ENCODE results near the gene SRP54. TPM values are rescaled to one million over a fixed set of nuclear protein-coding genes. Genes with fewer than 3 reads are reported as not detected.
"Not testable (repeated sequence)": the region's sequence is repeated elsewhere in the genome, so short reads cannot be mapped to it uniquely, and the experiment has no call there.

The SRP54 gene
- total RNA-seq, 1 experiment from 2014 or later: 57.0 TPM

DNA sequence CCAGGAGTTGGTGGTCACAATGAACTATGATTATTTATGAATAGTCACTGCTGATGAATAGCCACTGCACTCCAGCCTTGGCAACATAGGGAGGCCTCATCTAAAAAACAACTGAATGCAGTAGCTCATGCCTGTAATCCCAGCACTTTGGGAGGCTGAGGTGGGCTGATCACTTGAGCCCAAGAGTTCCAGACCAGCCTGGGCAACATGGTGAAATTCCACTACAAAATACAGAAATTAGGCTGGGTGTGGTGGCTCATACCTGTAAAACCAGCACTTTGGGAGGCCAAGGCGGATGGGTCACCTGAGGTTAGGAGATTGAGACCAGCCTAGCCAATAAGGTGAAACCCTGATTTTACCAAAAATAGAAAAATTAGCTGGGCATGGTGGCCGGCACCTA, 49.8 kb downstream of the SRP54 start:
- H3K36me3 Mint-ChIP-seq: peaks cover 58% of the 10 kb centered on the region
- CTCF ChIA-PET: no interaction called here

DNA sequence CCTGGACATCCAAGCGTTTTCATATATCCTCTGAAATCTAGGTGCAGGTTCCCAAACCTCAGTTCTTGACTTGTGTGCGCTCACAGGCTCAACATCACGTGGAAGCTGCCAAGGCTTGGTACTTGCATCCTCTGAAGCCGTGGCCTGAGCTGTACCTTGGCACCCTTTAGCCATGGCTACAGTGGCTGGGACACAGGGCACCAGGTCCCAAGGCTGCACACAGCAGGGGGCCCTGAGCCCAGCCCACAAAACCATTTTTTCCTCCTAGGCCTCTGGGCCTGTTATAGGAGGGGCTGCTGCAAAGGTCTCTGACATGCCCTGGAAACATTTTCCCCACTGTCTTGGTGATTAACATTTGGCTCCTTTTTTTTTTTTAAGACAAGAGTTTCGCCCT, 51.6 kb downstream of the SRP54 start:
- Mint-ChIP-seq H3K27ac (no peak overlapping the region), H3K36me3 (peaks cover 45% of the 10 kb centered on the region), H3K4me1 (no peaks in the 10 kb centered on the region), H3K27me3 (ENCODE audit: low read depth) (no peaks in the 10 kb centered on the region; the same call in 1 of the 2 replicates), H3K9me3 (peaks cover 32% of the 10 kb centered on the region), H3K4me3 (no peak overlapping the region)
- TF ChIP-seq TEAD1 (CRISPR knock-in tag; IDR thresholded peaks at IDR 0.05) (no peak), FOXP1 (CRISPR knock-in tag; IDR thresholded peaks at IDR 0.05; ENCODE audit: borderline replicate concordance) (no peak), KAT7 (CRISPR knock-in tag; IDR thresholded peaks at IDR 0.05; ENCODE audit: borderline replicate concordance) (no peak), JUN (CRISPR knock-in tag; IDR thresholded peaks at IDR 0.05) (no peak), ETV6 (CRISPR knock-in tag; IDR thresholded peaks at IDR 0.05) (no peak), SP1 (CRISPR knock-in tag; conservative IDR thresholded peaks at IDR 0.05) (no peak), ATF1 (CRISPR knock-in tag; IDR thresholded peaks at IDR 0.05) (no peak), PRRX2 (CRISPR knock-in tag; IDR thresholded peaks at IDR 0.05) (no peak)
- TF ChIP-seq, protein P1, sequence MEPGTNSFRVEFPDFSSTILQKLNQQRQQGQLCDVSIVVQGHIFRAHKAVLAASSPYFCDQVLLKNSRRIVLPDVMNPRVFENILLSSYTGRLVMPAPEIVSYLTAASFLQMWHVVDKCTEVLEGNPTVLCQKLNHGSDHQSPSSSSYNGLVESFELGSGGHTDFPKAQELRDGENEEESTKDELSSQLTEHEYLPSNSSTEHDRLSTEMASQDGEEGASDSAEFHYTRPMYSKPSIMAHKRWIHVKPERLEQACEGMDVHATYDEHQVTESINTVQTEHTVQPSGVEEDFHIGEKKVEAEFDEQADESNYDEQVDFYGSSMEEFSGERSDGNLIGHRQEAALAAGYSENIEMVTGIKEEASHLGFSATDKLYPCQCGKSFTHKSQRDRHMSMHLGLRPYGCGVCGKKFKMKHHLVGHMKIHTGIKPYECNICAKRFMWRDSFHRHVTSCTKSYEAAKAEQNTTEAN (CRISPR knock-in tag; IDR thresholded peaks at IDR 0.05): no peak
- TF ChIP-seq, protein P2, sequence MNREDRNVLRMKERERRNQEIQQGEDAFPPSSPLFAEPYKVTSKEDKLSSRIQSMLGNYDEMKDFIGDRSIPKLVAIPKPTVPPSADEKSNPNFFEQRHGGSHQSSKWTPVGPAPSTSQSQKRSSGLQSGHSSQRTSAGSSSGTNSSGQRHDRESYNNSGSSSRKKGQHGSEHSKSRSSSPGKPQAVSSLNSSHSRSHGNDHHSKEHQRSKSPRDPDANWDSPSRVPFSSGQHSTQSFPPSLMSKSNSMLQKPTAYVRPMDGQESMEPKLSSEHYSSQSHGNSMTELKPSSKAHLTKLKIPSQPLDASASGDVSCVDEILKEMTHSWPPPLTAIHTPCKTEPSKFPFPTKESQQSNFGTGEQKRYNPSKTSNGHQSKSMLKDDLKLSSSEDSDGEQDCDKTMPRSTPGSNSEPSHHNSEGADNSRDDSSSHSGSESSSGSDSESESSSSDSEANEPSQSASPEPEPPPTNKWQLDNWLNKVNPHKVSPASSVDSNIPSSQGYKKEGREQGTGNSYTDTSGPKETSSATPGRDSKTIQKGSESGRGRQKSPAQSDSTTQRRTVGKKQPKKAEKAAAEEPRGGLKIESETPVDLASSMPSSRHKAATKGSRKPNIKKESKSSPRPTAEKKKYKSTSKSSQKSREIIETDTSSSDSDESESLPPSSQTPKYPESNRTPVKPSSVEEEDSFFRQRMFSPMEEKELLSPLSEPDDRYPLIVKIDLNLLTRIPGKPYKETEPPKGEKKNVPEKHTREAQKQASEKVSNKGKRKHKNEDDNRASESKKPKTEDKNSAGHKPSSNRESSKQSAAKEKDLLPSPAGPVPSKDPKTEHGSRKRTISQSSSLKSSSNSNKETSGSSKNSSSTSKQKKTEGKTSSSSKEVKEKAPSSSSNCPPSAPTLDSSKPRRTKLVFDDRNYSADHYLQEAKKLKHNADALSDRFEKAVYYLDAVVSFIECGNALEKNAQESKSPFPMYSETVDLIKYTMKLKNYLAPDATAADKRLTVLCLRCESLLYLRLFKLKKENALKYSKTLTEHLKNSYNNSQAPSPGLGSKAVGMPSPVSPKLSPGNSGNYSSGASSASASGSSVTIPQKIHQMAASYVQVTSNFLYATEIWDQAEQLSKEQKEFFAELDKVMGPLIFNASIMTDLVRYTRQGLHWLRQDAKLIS (CRISPR knock-in tag; IDR thresholded peaks at IDR 0.05; ENCODE audit: borderline replicate concordance): no peak
- TF ChIP-seq, protein P3, sequence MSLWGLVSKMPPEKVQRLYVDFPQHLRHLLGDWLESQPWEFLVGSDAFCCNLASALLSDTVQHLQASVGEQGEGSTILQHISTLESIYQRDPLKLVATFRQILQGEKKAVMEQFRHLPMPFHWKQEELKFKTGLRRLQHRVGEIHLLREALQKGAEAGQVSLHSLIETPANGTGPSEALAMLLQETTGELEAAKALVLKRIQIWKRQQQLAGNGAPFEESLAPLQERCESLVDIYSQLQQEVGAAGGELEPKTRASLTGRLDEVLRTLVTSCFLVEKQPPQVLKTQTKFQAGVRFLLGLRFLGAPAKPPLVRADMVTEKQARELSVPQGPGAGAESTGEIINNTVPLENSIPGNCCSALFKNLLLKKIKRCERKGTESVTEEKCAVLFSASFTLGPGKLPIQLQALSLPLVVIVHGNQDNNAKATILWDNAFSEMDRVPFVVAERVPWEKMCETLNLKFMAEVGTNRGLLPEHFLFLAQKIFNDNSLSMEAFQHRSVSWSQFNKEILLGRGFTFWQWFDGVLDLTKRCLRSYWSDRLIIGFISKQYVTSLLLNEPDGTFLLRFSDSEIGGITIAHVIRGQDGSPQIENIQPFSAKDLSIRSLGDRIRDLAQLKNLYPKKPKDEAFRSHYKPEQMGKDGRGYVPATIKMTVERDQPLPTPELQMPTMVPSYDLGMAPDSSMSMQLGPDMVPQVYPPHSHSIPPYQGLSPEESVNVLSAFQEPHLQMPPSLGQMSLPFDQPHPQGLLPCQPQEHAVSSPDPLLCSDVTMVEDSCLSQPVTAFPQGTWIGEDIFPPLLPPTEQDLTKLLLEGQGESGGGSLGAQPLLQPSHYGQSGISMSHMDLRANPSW (CRISPR knock-in tag; conservative IDR thresholded peaks at IDR 0.05; ENCODE audit: low read depth): no peak
- ChIA-PET POLR2A (no interaction called here), CTCF (no interaction called here)
- DNase-seq (ENCODE audit: low spot score): no peak
- no peak for ATAC-seq

More for the DNA sequence above, 49.8 kb downstream of the SRP54 start:
- Mint-ChIP-seq H3K4me3 (no peak overlapping the region), H3K9me3 (peaks cover 32% of the 10 kb centered on the region), H3K27me3 (ENCODE audit: low read depth) (no peaks in the 10 kb centered on the region; the same call in 1 of the 2 replicates), H3K4me1 (no peaks in the 10 kb centered on the region), H3K27ac (no peak overlapping the region)
- DNase-seq (ENCODE audit: low spot score) (no peak), ATAC-seq (no peak)
- TF ChIP-seq, protein P4, sequence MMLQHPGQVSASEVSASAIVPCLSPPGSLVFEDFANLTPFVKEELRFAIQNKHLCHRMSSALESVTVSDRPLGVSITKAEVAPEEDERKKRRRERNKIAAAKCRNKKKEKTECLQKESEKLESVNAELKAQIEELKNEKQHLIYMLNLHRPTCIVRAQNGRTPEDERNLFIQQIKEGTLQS (CRISPR knock-in tag; conservative IDR thresholded peaks at IDR 0.05): no peak
- TF ChIP-seq EMX1 (CRISPR knock-in tag; IDR thresholded peaks at IDR 0.05): no peak
- POLR2A ChIA-PET: no interaction called here

DNA sequence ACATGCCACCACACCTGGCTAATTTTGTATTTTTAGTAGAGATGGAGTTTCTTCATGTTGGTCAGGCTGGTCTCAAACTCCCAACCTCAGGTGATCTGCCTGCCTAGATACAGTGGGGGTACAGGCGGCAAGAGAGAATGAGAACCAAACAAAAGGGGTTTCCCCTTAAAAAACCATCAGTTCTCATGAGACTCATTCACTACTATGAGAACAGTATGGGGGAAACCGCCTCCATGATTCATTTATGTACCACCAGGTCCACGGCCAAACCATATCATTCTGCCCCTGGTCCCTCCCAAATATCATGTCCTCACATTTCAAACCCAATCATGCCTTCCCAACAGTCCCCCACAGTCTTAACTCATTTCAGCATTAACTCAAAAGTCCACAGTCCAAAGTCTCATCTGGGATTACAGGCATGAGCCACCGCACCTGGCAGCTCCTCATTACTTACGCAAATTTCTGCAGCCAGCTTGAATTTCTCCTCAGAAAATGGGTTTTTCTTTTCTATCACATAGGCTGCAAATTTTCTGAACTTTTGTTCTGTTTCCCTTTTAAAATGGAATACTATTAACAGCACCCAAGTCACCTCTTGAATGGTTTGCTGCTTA, 52.3 kb downstream of the SRP54 start:
- H3K9me3 Mint-ChIP-seq: peaks cover 32% of the 10 kb centered on the region

DNA sequence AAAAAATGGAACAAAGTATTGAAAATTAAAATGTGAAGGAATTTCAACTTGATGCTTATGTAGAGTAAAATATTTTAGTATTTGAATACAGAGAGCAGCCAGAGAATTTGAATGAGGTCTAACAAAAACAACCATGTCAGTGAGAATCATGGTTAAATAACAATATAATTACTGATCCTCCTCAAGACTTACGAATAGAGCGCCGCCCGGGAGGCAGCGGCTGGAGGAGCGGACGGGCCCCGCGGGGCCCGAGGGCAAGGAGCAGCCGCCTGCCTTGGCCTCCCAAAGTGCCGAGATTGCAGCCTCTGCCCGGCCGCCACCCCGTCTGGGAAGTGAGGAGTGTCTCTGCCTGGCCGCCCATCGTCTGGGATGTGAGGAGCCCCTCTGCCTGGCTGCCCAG, 55.5 kb downstream of the SRP54 start:
- H3K27ac Mint-ChIP-seq; H3K4me1 Mint-ChIP-seq; ATAC-seq; H3K27me3 Mint-ChIP-seq (ENCODE audit: low read depth); DNase-seq (ENCODE audit: low spot score); POLR2A ChIA-PET; CTCF ChIA-PET; H3K4me3 Mint-ChIP-seq: not testable (repeated sequence)
- Mint-ChIP-seq H3K36me3 (peaks cover 27% of the 10 kb centered on the region), H3K9me3 (peaks cover 28% of the 10 kb centered on the region)

More for the DNA sequence above, 52.3 kb downstream of the SRP54 start:
- POLR2A ChIA-PET: interaction anchor here (0.6 kb wide), 1 partner anchor 30 kb away, joined by 7 read pairs; no protein-coding TSS in a partner anchor
- H3K27me3 Mint-ChIP-seq (ENCODE audit: low read depth); ATAC-seq; CTCF ChIA-PET; H3K4me3 Mint-ChIP-seq; H3K27ac Mint-ChIP-seq; H3K4me1 Mint-ChIP-seq; DNase-seq (ENCODE audit: low spot score): not testable (repeated sequence)
- H3K36me3 Mint-ChIP-seq: peaks cover 42% of the 10 kb centered on the region
